HepG2 (cell line): ENCODE measurements around the gene KIAA0930. TPM values are rescaled to one million over a fixed set of nuclear protein-coding genes. Genes with fewer than 3 reads are reported as not detected.

Experiments
- CEBPG ChIP-seq: IDR thresholded peaks from 2 replicates; pipeline ENCODE4 v1.6.1; 2016
- GFI1 ChIP-seq: sonication (generic); formaldehyde crosslinking; IDR thresholded peaks from 2 replicates; pipeline ENCODE4 v1.5.0; 2020; ENCODE audit warnings: missing genetic modification reagents, mild to moderate bottlenecking, borderline replicate concordance
- HDAC1 ChIP-seq: sonication (generic); formaldehyde crosslinking; IDR thresholded peaks from 2 replicates; pipeline ENCODE4 v1.5.1; 2020; ENCODE audit warnings: mild to moderate bottlenecking, missing genetic modification reagents
- LCORL ChIP-seq, 2 experiments: fragments of 450-650 bp in 1 of 2; sonication (generic) in 1 of 2; formaldehyde crosslinking in 1 of 2; IDR thresholded peaks; 2 replicates each; pipeline versions ENCODE4 v1.5.0 to v1.6.1; 2017 to 2020; ENCODE audit warnings: antibody characterized with exemption in 1 of 2, missing genetic modification reagents in 1 of 2
- MEF2D ChIP-seq: sonication (generic); formaldehyde crosslinking; IDR thresholded peaks from 2 replicates; pipeline ENCODE4 v1.5.1; 2020; ENCODE audit warnings: mild to moderate bottlenecking, missing genetic modification reagents
- NBN ChIP-seq: fragments of 450-650 bp; conservative IDR thresholded peaks from 2 replicates; pipeline ENCODE4 v1.6.1; 2017
- NFE2 ChIP-seq: sonication (generic); formaldehyde crosslinking; IDR thresholded peaks from 2 replicates; pipeline ENCODE4 v1.4.0; 2020; ENCODE audit warnings: missing genetic modification reagents
- NPAS2 ChIP-seq: sonication (generic); formaldehyde crosslinking; IDR thresholded peaks from 2 replicates; pipeline ENCODE4 v1.8.0; 2022; ENCODE audit warnings: mild to moderate bottlenecking, missing genetic modification reagents, borderline replicate concordance
- POLR2AphosphoS5 ChIP-seq: IDR thresholded peaks from 2 replicates; pipeline ENCODE4 v1.6.1; 2012; ENCODE audit warnings: low read depth, low read length
- POLR2G ChIP-seq: fragments of 200-400 bp; formaldehyde crosslinking; IDR thresholded peaks from 2 replicates; pipeline ENCODE4 v1.6.1; 2018; ENCODE audit warnings: mild to moderate bottlenecking, low read depth, low read length, moderate library complexity
- PPARG ChIP-seq: conservative IDR thresholded peaks from 2 replicates; pipeline ENCODE4 v1.6.1; 2016; ENCODE audit warnings: missing biosample characterization, missing genetic modification reagents
- SATB2 ChIP-seq: sonication (generic); formaldehyde crosslinking; IDR thresholded peaks from 2 replicates; pipeline ENCODE4 v1.5.0; 2020; ENCODE audit warnings: missing genetic modification reagents
- SIN3B ChIP-seq: fragments of 150-350 bp; IDR thresholded peaks from 2 replicates; pipeline ENCODE4 v1.6.1; 2014; ENCODE audit warnings: low read length
- SMC3 ChIP-seq: IDR thresholded peaks from 2 replicates; pipeline ENCODE4 v1.6.1; 2011; ENCODE audit warnings: low read length, improper control_type of control experiment
- SOX5 ChIP-seq: IDR thresholded peaks from 2 replicates; pipeline ENCODE4 v1.6.1; 2016; ENCODE audit warnings: borderline replicate concordance
- STAG1 ChIP-seq: sonication (generic); formaldehyde crosslinking; IDR thresholded peaks from 2 replicates; pipeline ENCODE4 v1.4.0; 2020; ENCODE audit warnings: missing genetic modification reagents
- TEAD3 ChIP-seq: optimal IDR thresholded peaks from 2 replicates; pipeline ENCODE3; 2016; ENCODE audit warnings: borderline replicate concordance
- TGIF2 ChIP-seq: IDR thresholded peaks from 2 replicates; pipeline ENCODE4 v1.6.1; 2016; ENCODE audit warnings: control low read depth, missing compliant biosample characterization
- ZNF292 ChIP-seq: sonication (generic); formaldehyde crosslinking; IDR thresholded peaks from 2 replicates; pipeline ENCODE4 v1.8.1; 2022; ENCODE audit warnings: mild to moderate bottlenecking, low read depth, missing genetic modification reagents, borderline replicate concordance
- ZNF747 ChIP-seq: sonication (generic); formaldehyde crosslinking; IDR thresholded peaks from 2 replicates; pipeline ENCODE4 v1.8.1; 2023; ENCODE audit warnings: missing genetic modification reagents, mild to moderate bottlenecking, borderline replicate concordance
- polyA plus RNA-seq, 8 experiments: library from polyadenylated mRNA; depleted of rRNA in 3 of 8; stranded (reverse) in 7 of 8; unstranded in 1 of 8; fragments of >200 nt; fragmentation: Illumina TruSeq in 4 of 8; extraction: Trizol in 4 of 8; gene quantifications; 2 replicates each; pipeline versions ENCODE4 v1.2.1 to v1.2.3, GENCODE V29; 2011 to 2016; ENCODE audit warnings: low read depth in 4 of 8, missing spikeins in 1 of 8, mixed read lengths in 1 of 8; ENCODE audit not compliant: insufficient read depth in 1 of 8
- total RNA-seq, 5 experiments: library from RNA; depleted of rRNA; stranded (reverse); fragments of >200 nt; fragmentation: Illumina TruSeq; extraction: Trizol; gene quantifications; 2 replicates each; pipeline ENCODE4 v1.2.3, GENCODE V29; 2016; ENCODE audit warnings: low read depth in 1 of 5
- TF ChIP-seq, protein P1 (sequence below): IDR thresholded peaks from 2 replicates; pipeline ENCODE4 v1.6.1; 2016; ENCODE audit warnings: missing genetic modification reagents, missing compliant biosample characterization
- TF ChIP-seq, protein P2 (sequence below): sonication (generic); formaldehyde crosslinking; IDR thresholded peaks from 2 replicates; pipeline ENCODE4 v1.5.1; 2020; ENCODE audit warnings: missing genetic modification reagents, mild to moderate bottlenecking, borderline replicate concordance
- TF ChIP-seq, protein P3 (sequence below): sonication (generic); formaldehyde crosslinking; IDR thresholded peaks from 2 replicates; pipeline ENCODE4 v1.5.1; 2020; ENCODE audit warnings: mild to moderate bottlenecking, missing genetic modification reagents, borderline replicate concordance

The KIAA0930 gene
- total and polyA plus RNA-seq, 2 of the 13 experiments (the other 11 are each of a cell fraction or from before 2014, with no cell fraction given) = 27.0 to 38.2 TPM

DNA sequence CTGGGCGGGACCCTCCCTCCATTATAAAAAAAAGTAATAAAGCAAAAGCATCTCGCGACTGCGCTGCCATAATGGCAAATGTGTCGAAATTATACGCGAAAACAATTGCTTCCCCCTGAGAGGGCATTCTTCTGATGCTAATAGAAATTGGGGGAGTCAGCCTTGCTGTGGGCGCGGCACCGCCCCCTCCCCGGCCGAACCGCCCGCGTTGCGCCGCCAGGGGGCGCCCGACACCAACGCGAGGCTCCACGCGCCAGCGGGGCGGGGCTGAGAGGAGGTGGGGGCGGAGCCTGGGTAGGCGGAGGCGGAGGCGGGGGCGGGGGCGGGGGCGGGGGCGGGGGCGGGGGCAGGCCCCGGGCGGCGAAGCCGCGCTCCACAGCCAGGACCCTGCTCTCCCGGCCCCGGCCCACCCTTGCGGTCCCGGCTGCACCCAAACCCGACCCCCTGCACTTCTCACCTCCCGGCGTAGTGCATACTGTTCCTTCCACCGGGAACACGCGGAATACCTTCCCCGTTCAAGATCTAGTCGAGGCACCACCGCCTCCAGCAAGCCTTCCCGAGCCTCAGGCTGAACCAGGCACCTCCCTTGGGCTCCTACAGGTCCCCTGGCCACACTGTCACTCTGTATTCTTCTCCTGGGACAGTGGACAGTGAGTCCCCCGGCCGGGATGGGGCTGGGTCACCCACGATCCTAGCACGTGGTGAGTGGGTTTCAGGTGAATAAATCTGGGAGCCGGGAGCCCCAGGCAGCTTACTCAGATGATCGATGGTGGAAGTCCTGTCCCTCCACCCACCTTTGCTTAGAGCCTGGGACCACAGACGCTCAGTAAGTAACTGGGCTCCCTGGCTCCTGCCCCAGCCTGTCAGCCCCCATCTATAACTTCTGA, 28.5 kb upstream of the KIAA0930 start (continued):
- TF ChIP-seq, protein P1, sequence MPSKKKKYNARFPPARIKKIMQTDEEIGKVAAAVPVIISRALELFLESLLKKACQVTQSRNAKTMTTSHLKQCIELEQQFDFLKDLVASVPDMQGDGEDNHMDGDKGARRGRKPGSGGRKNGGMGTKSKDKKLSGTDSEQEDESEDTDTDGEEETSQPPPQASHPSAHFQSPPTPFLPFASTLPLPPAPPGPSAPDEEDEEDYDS (CRISPR knock-in tag) = peak; percentile 10; the same call in 1 of the 2 replicates
- TF ChIP-seq, protein P2, sequence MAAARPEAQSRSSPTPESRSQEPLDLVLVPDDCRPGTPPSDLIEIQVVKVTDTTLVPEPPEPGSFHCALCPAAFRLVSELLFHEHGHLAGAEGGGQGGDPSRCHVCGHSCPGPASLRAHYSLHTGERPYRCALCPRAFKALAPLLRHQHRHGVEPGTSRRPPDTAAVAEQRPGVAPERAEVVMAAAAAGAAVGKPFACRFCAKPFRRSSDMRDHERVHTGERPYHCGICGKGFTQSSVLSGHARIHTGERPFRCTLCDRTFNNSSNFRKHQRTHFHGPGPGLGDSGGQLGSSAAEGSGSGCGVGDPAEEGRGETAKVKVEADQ (CRISPR knock-in tag) = 0 out of 2 replicates have a peak, but pooled peaks have one; percentile 34
- TF ChIP-seq SIN3B = peak; percentile 27; the same call in 1 of the 2 replicates
- TF ChIP-seq TGIF2 (CRISPR knock-in tag) = peak; percentile 16; the same call in 1 of the 2 replicates
- TF ChIP-seq, protein P3, sequence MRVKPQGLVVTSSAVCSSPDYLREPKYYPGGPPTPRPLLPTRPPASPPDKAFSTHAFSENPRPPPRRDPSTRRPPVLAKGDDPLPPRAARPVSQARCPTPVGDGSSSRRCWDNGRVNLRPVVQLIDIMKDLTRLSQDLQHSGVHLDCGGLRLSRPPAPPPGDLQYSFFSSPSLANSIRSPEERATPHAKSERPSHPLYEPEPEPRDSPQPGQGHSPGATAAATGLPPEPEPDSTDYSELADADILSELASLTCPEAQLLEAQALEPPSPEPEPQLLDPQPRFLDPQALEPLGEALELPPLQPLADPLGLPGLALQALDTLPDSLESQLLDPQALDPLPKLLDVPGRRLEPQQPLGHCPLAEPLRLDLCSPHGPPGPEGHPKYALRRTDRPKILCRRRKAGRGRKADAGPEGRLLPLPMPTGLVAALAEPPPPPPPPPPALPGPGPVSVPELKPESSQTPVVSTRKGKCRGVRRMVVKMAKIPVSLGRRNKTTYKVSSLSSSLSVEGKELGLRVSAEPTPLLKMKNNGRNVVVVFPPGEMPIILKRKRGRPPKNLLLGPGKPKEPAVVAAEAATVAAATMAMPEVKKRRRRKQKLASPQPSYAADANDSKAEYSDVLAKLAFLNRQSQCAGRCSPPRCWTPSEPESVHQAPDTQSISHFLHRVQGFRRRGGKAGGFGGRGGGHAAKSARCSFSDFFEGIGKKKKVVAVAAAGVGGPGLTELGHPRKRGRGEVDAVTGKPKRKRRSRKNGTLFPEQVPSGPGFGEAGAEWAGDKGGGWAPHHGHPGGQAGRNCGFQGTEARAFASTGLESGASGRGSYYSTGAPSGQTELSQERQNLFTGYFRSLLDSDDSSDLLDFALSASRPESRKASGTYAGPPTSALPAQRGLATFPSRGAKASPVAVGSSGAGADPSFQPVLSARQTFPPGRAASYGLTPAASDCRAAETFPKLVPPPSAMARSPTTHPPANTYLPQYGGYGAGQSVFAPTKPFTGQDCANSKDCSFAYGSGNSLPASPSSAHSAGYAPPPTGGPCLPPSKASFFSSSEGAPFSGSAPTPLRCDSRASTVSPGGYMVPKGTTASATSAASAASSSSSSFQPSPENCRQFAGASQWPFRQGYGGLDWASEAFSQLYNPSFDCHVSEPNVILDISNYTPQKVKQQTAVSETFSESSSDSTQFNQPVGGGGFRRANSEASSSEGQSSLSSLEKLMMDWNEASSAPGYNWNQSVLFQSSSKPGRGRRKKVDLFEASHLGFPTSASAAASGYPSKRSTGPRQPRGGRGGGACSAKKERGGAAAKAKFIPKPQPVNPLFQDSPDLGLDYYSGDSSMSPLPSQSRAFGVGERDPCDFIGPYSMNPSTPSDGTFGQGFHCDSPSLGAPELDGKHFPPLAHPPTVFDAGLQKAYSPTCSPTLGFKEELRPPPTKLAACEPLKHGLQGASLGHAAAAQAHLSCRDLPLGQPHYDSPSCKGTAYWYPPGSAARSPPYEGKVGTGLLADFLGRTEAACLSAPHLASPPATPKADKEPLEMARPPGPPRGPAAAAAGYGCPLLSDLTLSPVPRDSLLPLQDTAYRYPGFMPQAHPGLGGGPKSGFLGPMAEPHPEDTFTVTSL (CRISPR knock-in tag) = no peak
- 0 out of 2 replicates have a peak, but pooled peaks have one; percentile 5 for TF ChIP-seq SOX5
- no peak for TF ChIP-seq NPAS2
- TF ChIP-seq CEBPG (CRISPR knock-in tag) = no peak
- 0 out of 2 replicates have a peak, but pooled peaks have one; percentile 36 for TF ChIP-seq MEF2D (CRISPR knock-in tag)
- TF ChIP-seq LCORL (IDR thresholded peaks at IDR 0.05) = no peak
- TF ChIP-seq LCORL (CRISPR knock-in tag; IDR thresholded peaks at IDR 0.05) = peak; percentile 55; the same call in 1 of the 2 replicates
- peak; percentile 57 for TF ChIP-seq POLR2G
- peak; percentile 5 for TF ChIP-seq TEAD3 (CRISPR knock-in tag)
- peak; percentile 47; the same call in 1 of the 2 replicates for TF ChIP-seq PPARG (CRISPR knock-in tag)
- peak; percentile 68; the same call in 1 of the 2 replicates for TF ChIP-seq POLR2AphosphoS5
- no peak for TF ChIP-seq HDAC1 (CRISPR knock-in tag)
- TF ChIP-seq SMC3 = peak; percentile 59; the same call in 1 of the 2 replicates
- TF ChIP-seq GFI1 (CRISPR knock-in tag) = no peak; the same call in 1 of the 2 replicates
- 0 out of 2 replicates have a peak, but pooled peaks have one; percentile 34 for TF ChIP-seq ZNF292
- TF ChIP-seq ZNF747 (CRISPR knock-in tag) = 0 out of 2 replicates have a peak, but pooled peaks have one; percentile 49
- TF ChIP-seq STAG1 (CRISPR knock-in tag) = peak; percentile 86
- no peak for TF ChIP-seq NFE2 (CRISPR knock-in tag)
- TF ChIP-seq SATB2 = no peak
- TF ChIP-seq NBN = no peak
